Measurements from ENCODE around the gene ZNF529.

GRCh38 chr19:36501973-36502372 lies 71.1 kb downstream of the ZNF529 start:
- TF ChIP-seq POLR2A (IDR thresholded peaks at IDR 0.05; ENCODE audit: low read depth, low read length): no peak
- TF ChIP-seq POLR2AphosphoS5 (IDR thresholded peaks at IDR 0.05; ENCODE audit: low read depth, low read length): no peak
